Measurements from ENCODE around the gene PITX1. TPM values are rescaled to one million over a fixed set of nuclear protein-coding genes. Genes with fewer than 3 reads are reported as not detected.

The PITX1 gene
- total and polyA plus RNA-seq, 11 donors = 0.03 to 0.39 TPM; not detected in 9

- DNase-seq (peak in 1 of 5 donors; percentile 26), ATAC-seq (no peak)
- H3K27me3 ChIP-seq = peaks cover 12 to 97% (median 47%) of the 10 kb centered on the region in 9 donors
- no peak for TF ChIP-seq POLR2A (IDR thresholded peaks at IDR 0.05)
- TF ChIP-seq, protein P1, sequence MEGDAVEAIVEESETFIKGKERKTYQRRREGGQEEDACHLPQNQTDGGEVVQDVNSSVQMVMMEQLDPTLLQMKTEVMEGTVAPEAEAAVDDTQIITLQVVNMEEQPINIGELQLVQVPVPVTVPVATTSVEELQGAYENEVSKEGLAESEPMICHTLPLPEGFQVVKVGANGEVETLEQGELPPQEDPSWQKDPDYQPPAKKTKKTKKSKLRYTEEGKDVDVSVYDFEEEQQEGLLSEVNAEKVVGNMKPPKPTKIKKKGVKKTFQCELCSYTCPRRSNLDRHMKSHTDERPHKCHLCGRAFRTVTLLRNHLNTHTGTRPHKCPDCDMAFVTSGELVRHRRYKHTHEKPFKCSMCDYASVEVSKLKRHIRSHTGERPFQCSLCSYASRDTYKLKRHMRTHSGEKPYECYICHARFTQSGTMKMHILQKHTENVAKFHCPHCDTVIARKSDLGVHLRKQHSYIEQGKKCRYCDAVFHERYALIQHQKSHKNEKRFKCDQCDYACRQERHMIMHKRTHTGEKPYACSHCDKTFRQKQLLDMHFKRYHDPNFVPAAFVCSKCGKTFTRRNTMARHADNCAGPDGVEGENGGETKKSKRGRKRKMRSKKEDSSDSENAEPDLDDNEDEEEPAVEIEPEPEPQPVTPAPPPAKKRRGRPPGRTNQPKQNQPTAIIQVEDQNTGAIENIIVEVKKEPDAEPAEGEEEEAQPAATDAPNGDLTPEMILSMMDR (IDR thresholded peaks at IDR 0.05) = no peak
- no peak overlapping the region for H3K4me3 ChIP-seq
- no peak overlapping the region for H3K27ac ChIP-seq
- intact Hi-C loops (cut with DNase I) = no loop called here
- H3K36me3 ChIP-seq = no peaks in the 10 kb centered on the region
- H3K4me1 ChIP-seq = peaks cover 0 to 8% (median 0%) of the 10 kb centered on the region in 12 donors
- no peaks in the 10 kb centered on the region for H3K9me3 ChIP-seq
- 45 to 69% (median 46%) methylated on average over 2 of the region's 2 CpGs for WGBS, 4 donors
Measured at GRCh38 chr5:135047347-135047695, 13.3 kb upstream of the PITX1 start.

- intact Hi-C loops (cut with DNase I) = no loop called here
- Histone ChIP-seq H3K27me3 (peaks cover 12 to 98% (median 52%) of the 10 kb centered on the region in 9 donors), H3K9me3 (no peaks in the 10 kb centered on the region), H3K4me1 (peaks cover 0 to 8% (median 0%) of the 10 kb centered on the region in 12 donors), H3K4me3 (no peak overlapping the region), H3K36me3 (no peaks in the 10 kb centered on the region), H3K27ac (no peak overlapping the region)
- DNase-seq (peak in 1 of 5 donors; percentile 26), ATAC-seq (no peak)
- WGBS, 4 donors = 64 to 80% (median 71%) methylated on average over 4 to 5 of the region's 5 CpGs
- TF ChIP-seq POLR2A (IDR thresholded peaks at IDR 0.05) = no peak
- TF ChIP-seq, protein P1 (IDR thresholded peaks at IDR 0.05) = no peak
Measured at GRCh38 chr5:135046661-135047346, 12.8 kb upstream of the PITX1 start.

- no peaks in the 10 kb centered on the region for H3K9me3 ChIP-seq
- H3K4me3 ChIP-seq = no peak overlapping the region
- intact Hi-C loops (cut with DNase I) = no loop called here
- no peak for DNase-seq
- H3K36me3 ChIP-seq = no peaks in the 10 kb centered on the region
- H3K27me3 ChIP-seq = peaks cover 19 to 99% (median 62%) of the 10 kb centered on the region in 9 donors
- no peak overlapping the region for H3K27ac ChIP-seq
- peaks cover 0 to 10% (median 0%) of the 10 kb centered on the region in 12 donors for H3K4me1 ChIP-seq
- ATAC-seq = no peak
- TF ChIP-seq, protein P1 (IDR thresholded peaks at IDR 0.05) = no peak
- no peak for TF ChIP-seq POLR2A (IDR thresholded peaks at IDR 0.05)
Measured at GRCh38 chr5:135045488-135045887, 11.5 kb upstream of the PITX1 start.

DNA sequence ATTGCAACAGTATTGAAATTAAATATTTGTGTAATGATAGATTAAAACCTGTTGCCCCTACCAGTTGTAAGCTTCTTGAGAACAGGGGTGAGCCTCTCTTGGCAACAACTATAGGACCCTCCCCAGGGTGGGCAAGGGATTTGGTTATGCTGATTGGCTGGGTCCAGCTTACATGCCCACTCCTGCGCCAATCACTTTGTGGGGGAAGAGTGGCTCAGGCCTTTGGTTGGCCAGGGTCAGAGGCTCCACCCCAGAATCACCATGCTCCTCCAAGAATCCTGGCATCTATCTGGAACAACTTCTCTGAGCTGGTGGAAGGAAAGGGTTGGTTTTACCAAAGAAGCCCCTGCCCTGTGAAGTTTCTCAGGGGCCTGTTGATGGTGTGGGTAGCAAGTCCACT lies 8.6 kb upstream of the PITX1 start:
- no peak for ATAC-seq
- Histone ChIP-seq H3K27me3 (peaks cover 43 to 99% (median 83%) of the 10 kb centered on the region in 9 donors), H3K27ac (no peak overlapping the region), H3K4me3 (no peak overlapping the region), H3K36me3 (no peaks in the 10 kb centered on the region), H3K4me1 (peaks cover 0 to 22% (median 12%) of the 10 kb centered on the region in 12 donors), H3K9me3 (no peaks in the 10 kb centered on the region)
- no peak for TF ChIP-seq POLR2A (IDR thresholded peaks at IDR 0.05)
- TF ChIP-seq, protein P1 (IDR thresholded peaks at IDR 0.05) = no peak
- DNase-seq = peak in 1 of 5 donors; percentile 10
- intact Hi-C loops (cut with DNase I) = loop anchor here in 1 of 10 donors (5.0 kb wide), 1 partner anchor 150 kb away; no protein-coding TSS in a partner anchor
- 70 to 90% (median 82%) methylated on average over 1 of the region's 1 CpG for WGBS, 4 donors
